ENCODE measurements around the gene MUC4.
"Not testable (repeated sequence)": the region's sequence is repeated elsewhere in the genome, so short reads cannot be mapped to it uniquely, and the experiment has no call there.

The MUC4 gene

GRCh38 chr3:195760345-195761122, 51.2 kb downstream of the MUC4 start:
- DNase-seq (ENCODE audit: low read depth) = no peak

GRCh38 chr3:195758721-195759353, 52.9 kb downstream of the MUC4 start:
- DNase-seq (ENCODE audit: low read depth) = no peak

- DNase-seq (ENCODE audit: low read depth) = no peak
Measured at GRCh38 chr3:195757827-195758226, 53.9 kb downstream of the MUC4 start.

GRCh38 chr3:195757438-195757770, 54.3 kb downstream of the MUC4 start:
- no peak for DNase-seq (ENCODE audit: low read depth)

- DNase-seq (ENCODE audit: low read depth) = no peak
Measured at GRCh38 chr3:195755791-195756676, 55.7 kb downstream of the MUC4 start.

- no peak for DNase-seq (ENCODE audit: low read depth)
Measured at GRCh38 chr3:195755391-195755790, 56.3 kb downstream of the MUC4 start.

- DNase-seq (ENCODE audit: low read depth) = no peak
Measured at GRCh38 chr3:195754906-195755305, 56.8 kb downstream of the MUC4 start.

- DNase-seq (ENCODE audit: low read depth) = no peak
Measured at GRCh38 chr3:195754141-195754540, 57.6 kb downstream of the MUC4 start.

- no peak for DNase-seq (ENCODE audit: low read depth)
Measured at GRCh38 chr3:195753581-195753980, 58.1 kb downstream of the MUC4 start.

GRCh38 chr3:195752546-195753331, 59.0 kb downstream of the MUC4 start:
- no peak for DNase-seq (ENCODE audit: low read depth)

- no peak for DNase-seq (ENCODE audit: low read depth)
Measured at GRCh38 chr3:195752066-195752465, 59.7 kb downstream of the MUC4 start.

- no peak for DNase-seq (ENCODE audit: low read depth)
Measured at GRCh38 chr3:195751560-195751959, 60.2 kb downstream of the MUC4 start.

GRCh38 chr3:195750797-195751520, 60.8 kb downstream of the MUC4 start:
- DNase-seq (ENCODE audit: low read depth) = no peak

GRCh38 chr3:195749101-195749500, 62.6 kb downstream of the MUC4 start:
- not testable (repeated sequence) for DNase-seq (ENCODE audit: low read depth)

- no peak for DNase-seq (ENCODE audit: low read depth)
Measured at GRCh38 chr3:195748661-195749060, 63.1 kb downstream of the MUC4 start.

GRCh38 chr3:195746751-195747150, 65.0 kb downstream of the MUC4 start:
- no peak for DNase-seq (ENCODE audit: low read depth)

GRCh38 chr3:195746346-195746745, 65.4 kb downstream of the MUC4 start:
- no peak for DNase-seq (ENCODE audit: low read depth)

- no peak for DNase-seq (ENCODE audit: low read depth)
Measured at GRCh38 chr3:195744437-195744836, 67.3 kb downstream of the MUC4 start.

GRCh38 chr3:195739561-195740111, 72.1 kb downstream of the MUC4 start:
- DNase-seq (ENCODE audit: low read depth) = no peak

GRCh38 chr3:195738274-195739044, 73.3 kb downstream of the MUC4 start:
- no peak for DNase-seq (ENCODE audit: low read depth)
